Measurements from ENCODE around the gene CST5. TPM values are rescaled to one million over a fixed set of nuclear protein-coding genes. Genes with fewer than 3 reads are reported as not detected.

The CST5 gene
- total RNA-seq, 5 donors from 2014 or later (not counting 1 experiment from before 2014, with no cell fraction given), result not detected

DNA sequence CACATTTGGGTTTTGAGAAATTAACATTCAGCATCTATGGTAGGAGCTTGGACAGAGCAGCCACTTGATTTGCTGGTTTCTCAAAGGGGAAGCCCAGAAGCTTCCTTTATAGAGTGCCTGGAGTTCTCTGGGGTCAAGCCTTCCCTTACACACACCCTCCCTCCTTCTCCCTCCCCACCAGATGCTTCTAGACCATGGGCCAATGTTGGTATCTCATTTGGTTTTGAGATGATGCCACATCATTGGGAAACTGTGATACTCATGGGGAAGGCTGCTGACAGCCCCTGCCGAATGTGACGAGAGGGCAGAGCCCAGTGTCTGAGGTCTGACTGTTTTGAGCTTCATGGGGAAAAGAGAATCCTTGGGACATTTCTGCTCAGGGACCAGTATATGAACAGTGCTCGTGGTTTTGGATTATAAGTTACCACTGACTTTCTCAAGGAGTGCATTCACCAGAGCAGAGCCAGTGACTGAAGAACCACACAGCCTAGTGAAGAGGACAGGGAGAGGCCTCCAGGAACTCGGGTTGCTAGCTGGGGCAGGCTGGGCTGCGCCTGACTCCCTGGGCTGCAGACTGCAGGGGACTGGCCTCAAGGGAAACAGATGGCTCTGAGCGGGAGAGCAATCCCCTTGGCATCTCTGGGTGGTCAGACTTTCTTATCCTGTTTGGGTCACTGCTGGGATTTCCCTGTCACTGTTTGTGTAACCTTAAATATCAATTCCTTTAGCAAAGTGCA lies 46.4 kb upstream of the CST5 start:
- H3K4me3 Mint-ChIP-seq, result no peak overlapping the region
- no peaks in the 10 kb centered on the region for H3K9me3 ChIP-seq
- 91% methylated on average over 6 of the region's 6 CpGs for WGBS (ENCODE audit: insufficient coverage)
- no peaks in the 10 kb centered on the region for H3K27me3 ChIP-seq (replicated peaks in 1 of 2; ENCODE audit: control insufficient read depth in 2 of 2, extremely low read depth in 1 of 2, insufficient read depth in 2 of 2, low read length in 1 of 2)
- no peaks in the 10 kb centered on the region for H3K27me3 Mint-ChIP-seq
- no peak overlapping the region for H3K27ac Mint-ChIP-seq
- peaks cover 5 to 12% (median 10%) of the 10 kb centered on the region in 3 donors for H3K9me3 Mint-ChIP-seq
- ATAC-seq (replicated peaks in 1 of 4) (no peak), DNase-seq (no peak)
- H3K4me1 Mint-ChIP-seq, result peaks cover 29 to 57% (median 49%) of the 10 kb centered on the region in 3 donors
- CTCF ChIA-PET, result interaction anchor here in 1 of 2 donors (2.0 kb wide), 1 partner anchor 12 kb away, joined by 4 read pairs; no protein-coding TSS in a partner anchor
- H3K27ac ChIP-seq (ENCODE audit: low read length), result no peak overlapping the region
- H3K36me3 Mint-ChIP-seq, result peaks cover 3% of the 10 kb centered on the region
- H3K36me3 ChIP-seq (ENCODE audit: control insufficient read depth in 2 of 2, extremely low read depth in 1 of 2, insufficient read depth in 1 of 2, low read length in 1 of 2), result no peaks in the 10 kb centered on the region
- H3K4me1 ChIP-seq (ENCODE audit: control insufficient read depth in 1 of 2, extremely low read depth in 1 of 2, insufficient read depth in 2 of 2, low read length in 2 of 2), result peaks cover 11 to 65% of the 10 kb centered on the region in 2 experiments
- H3K4me3 ChIP-seq (ENCODE audit: control insufficient read depth in 1 of 2, extremely low read depth in 1 of 2, low read length in 1 of 2), result no peak overlapping the region
- POLR2A ChIA-PET, result no interaction called here

- ChIA-PET CTCF (interaction anchor here in 1 of 2 donors (0.6 kb wide), 1 partner anchor 861 kb away, joined by 3 read pairs; no protein-coding TSS in a partner anchor), POLR2A (no interaction called here)
- Mint-ChIP-seq H3K27ac (no peak overlapping the region), H3K36me3 (no peaks in the 10 kb centered on the region), H3K4me1 (peaks cover 41 to 66% (median 61%) of the 10 kb centered on the region in 3 donors), H3K27me3 (no peaks in the 10 kb centered on the region), H3K4me3 (no peak overlapping the region), H3K9me3 (peaks cover 0 to 1% (median under 1%) of the 10 kb centered on the region in 3 donors)
- Histone ChIP-seq H3K36me3 (ENCODE audit: control insufficient read depth in 2 of 2, extremely low read depth in 1 of 2, insufficient read depth in 1 of 2, low read length in 1 of 2) (no peaks in the 10 kb centered on the region), H3K4me3 (ENCODE audit: control insufficient read depth in 1 of 2, extremely low read depth in 1 of 2, low read length in 1 of 2) (no peak overlapping the region), H3K9me3 (no peaks in the 10 kb centered on the region), H3K4me1 (ENCODE audit: control insufficient read depth in 1 of 2, extremely low read depth in 1 of 2, insufficient read depth in 2 of 2, low read length in 2 of 2) (peaks cover 15 to 77% of the 10 kb centered on the region in 2 experiments), H3K27ac (ENCODE audit: low read length) (no peak overlapping the region), H3K27me3 (replicated peaks in 1 of 2; ENCODE audit: control insufficient read depth in 2 of 2, extremely low read depth in 1 of 2, insufficient read depth in 2 of 2, low read length in 1 of 2) (no peaks in the 10 kb centered on the region)
- ATAC-seq (replicated peaks in 1 of 4) (no peak), DNase-seq (no peak)
- WGBS (ENCODE audit: insufficient coverage), result 94% methylated on average over 2 of the region's 2 CpGs
These were observed 45.2 kb upstream of the CST5 start for GRCh38 chr20:23924751-23925150.

GRCh38 chr20:23923891-23924435 lies 44.4 kb upstream of the CST5 start:
- DNase-seq (no peak), ATAC-seq (replicated peaks in 1 of 4) (no peak)
- H3K4me3 Mint-ChIP-seq, result no peak overlapping the region
- H3K4me1 ChIP-seq (ENCODE audit: control insufficient read depth in 1 of 2, extremely low read depth in 1 of 2, insufficient read depth in 2 of 2, low read length in 2 of 2), result peaks cover 18 to 80% of the 10 kb centered on the region in 2 experiments
- H3K9me3 Mint-ChIP-seq, result no peaks in the 10 kb centered on the region
- 94% methylated on average over 2 of the region's 7 CpGs for WGBS (ENCODE audit: insufficient coverage)
- H3K27me3 Mint-ChIP-seq, result no peaks in the 10 kb centered on the region
- ChIA-PET CTCF (no interaction called here), POLR2A (no interaction called here)
- H3K27ac ChIP-seq (ENCODE audit: low read length), result no peak overlapping the region
- no peaks in the 10 kb centered on the region for H3K9me3 ChIP-seq
- H3K36me3 ChIP-seq (ENCODE audit: control insufficient read depth in 2 of 2, extremely low read depth in 1 of 2, insufficient read depth in 1 of 2, low read length in 1 of 2), result no peaks in the 10 kb centered on the region
- no peaks in the 10 kb centered on the region for H3K36me3 Mint-ChIP-seq
- H3K4me1 Mint-ChIP-seq, result peaks cover 41 to 65% (median 62%) of the 10 kb centered on the region in 3 donors
- no peaks in the 10 kb centered on the region for H3K27me3 ChIP-seq (replicated peaks in 1 of 2; ENCODE audit: control insufficient read depth in 2 of 2, extremely low read depth in 1 of 2, insufficient read depth in 2 of 2, low read length in 1 of 2)
- H3K4me3 ChIP-seq (ENCODE audit: control insufficient read depth in 1 of 2, extremely low read depth in 1 of 2, low read length in 1 of 2), result no peak overlapping the region
- no peak overlapping the region for H3K27ac Mint-ChIP-seq

DNA sequence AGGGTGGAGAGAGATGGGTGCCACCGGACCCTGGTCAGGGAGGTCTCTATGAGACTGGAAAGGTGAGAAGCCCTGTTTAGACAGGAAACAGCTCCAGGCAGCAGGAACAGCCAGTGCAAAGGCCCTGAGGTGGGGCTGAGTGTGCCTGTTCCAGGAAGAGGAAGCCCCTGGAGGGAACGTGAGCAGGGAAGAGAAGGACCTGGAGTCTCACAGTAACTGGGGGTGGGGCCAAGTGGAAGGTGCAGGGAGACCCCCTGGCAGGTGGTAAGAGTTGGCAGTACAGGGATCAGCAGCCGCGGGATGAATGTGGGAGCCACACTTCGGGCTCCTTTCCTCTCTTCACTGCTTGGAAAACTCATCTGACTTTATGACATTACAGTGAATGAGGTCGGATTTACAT lies 43.8 kb upstream of the CST5 start:
- no peak for DNase-seq
- Histone ChIP-seq H3K36me3 (ENCODE audit: control insufficient read depth in 2 of 2, extremely low read depth in 1 of 2, insufficient read depth in 1 of 2, low read length in 1 of 2) (no peaks in the 10 kb centered on the region), H3K27ac (ENCODE audit: low read length) (no peak overlapping the region), H3K4me3 (ENCODE audit: control insufficient read depth in 1 of 2, extremely low read depth in 1 of 2, low read length in 1 of 2) (no peak overlapping the region), H3K4me1 (ENCODE audit: control insufficient read depth in 1 of 2, extremely low read depth in 1 of 2, insufficient read depth in 2 of 2, low read length in 2 of 2) (peaks cover 15 to 79% of the 10 kb centered on the region in 2 experiments), H3K27me3 (replicated peaks in 1 of 2; ENCODE audit: control insufficient read depth in 2 of 2, extremely low read depth in 1 of 2, insufficient read depth in 2 of 2, low read length in 1 of 2) (no peaks in the 10 kb centered on the region), H3K9me3 (no peaks in the 10 kb centered on the region)
- Mint-ChIP-seq H3K9me3 (no peaks in the 10 kb centered on the region), H3K4me1 (peaks cover 34 to 62% (median 61%) of the 10 kb centered on the region in 3 donors), H3K27ac (no peak overlapping the region), H3K4me3 (no peak overlapping the region), H3K27me3 (no peaks in the 10 kb centered on the region), H3K36me3 (no peaks in the 10 kb centered on the region)
- ChIA-PET POLR2A (no interaction called here), CTCF (no interaction called here)
- no peak for ATAC-seq (replicated peaks in 1 of 4)
- 95% methylated on average over 5 of the region's 6 CpGs for WGBS (ENCODE audit: insufficient coverage)

- Mint-ChIP-seq H3K27me3 (no peaks in the 10 kb centered on the region), H3K4me1 (peaks cover 19 to 45% (median 40%) of the 10 kb centered on the region in 3 donors), H3K9me3 (no peaks in the 10 kb centered on the region), H3K4me3 (peak overlapping the region in 1 of 3 donors; percentile 58), H3K36me3 (no peaks in the 10 kb centered on the region), H3K27ac (peak overlapping the region; percentile 59 to 92)
- peak overlapping the region; percentile 76 for H3K27ac ChIP-seq (ENCODE audit: low read length)
- no peaks in the 10 kb centered on the region for H3K36me3 ChIP-seq (ENCODE audit: control insufficient read depth in 2 of 2, extremely low read depth in 1 of 2, insufficient read depth in 1 of 2, low read length in 1 of 2)
- ChIA-PET POLR2A (interaction anchor here in 1 of 2 donors (0.5 kb wide), 1 partner anchor 1485 kb away, joined by 4 read pairs; no protein-coding TSS in a partner anchor), CTCF (no interaction called here)
- ATAC-seq (replicated peaks in 1 of 4) (peak in 2 of 4 experiments; percentile 10 to 42), DNase-seq (no peak)
- peaks cover 10 to 52% of the 10 kb centered on the region in 2 experiments for H3K4me1 ChIP-seq (ENCODE audit: control insufficient read depth in 1 of 2, extremely low read depth in 1 of 2, insufficient read depth in 2 of 2, low read length in 2 of 2)
- H3K4me3 ChIP-seq (ENCODE audit: control insufficient read depth in 1 of 2, extremely low read depth in 1 of 2, low read length in 1 of 2), result no peak overlapping the region
- H3K9me3 ChIP-seq, result no peaks in the 10 kb centered on the region
- 33% methylated on average over 3 of the region's 5 CpGs for WGBS (ENCODE audit: insufficient coverage)
- no peaks in the 10 kb centered on the region for H3K27me3 ChIP-seq (replicated peaks in 1 of 2; ENCODE audit: control insufficient read depth in 2 of 2, extremely low read depth in 1 of 2, insufficient read depth in 2 of 2, low read length in 1 of 2)
These were observed 41.1 kb upstream of the CST5 start for GRCh38 chr20:23920408-23921325.

DNA sequence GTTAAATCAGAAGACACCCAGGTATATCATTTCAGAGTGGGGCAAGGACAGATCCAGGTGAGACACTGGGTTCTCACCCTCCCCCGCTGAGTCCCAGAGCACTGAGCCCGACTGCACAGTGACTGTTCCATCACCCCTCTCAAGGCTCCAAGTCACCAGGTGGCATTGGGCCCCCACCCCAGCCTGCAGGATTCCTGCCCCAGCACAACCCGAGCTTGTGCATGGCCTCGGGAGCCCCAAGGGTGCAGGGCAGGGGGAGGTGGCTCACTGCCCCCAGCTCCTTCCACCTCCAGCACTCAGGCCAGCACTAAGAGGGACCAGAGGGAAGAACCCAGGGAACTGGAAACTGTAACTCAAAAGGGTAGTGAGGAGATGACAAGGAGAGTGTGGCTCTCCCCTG lies 39.3 kb upstream of the CST5 start:
- Mint-ChIP-seq H3K4me1 (peaks cover 19 to 40% (median 34%) of the 10 kb centered on the region in 3 donors), H3K27ac (no peak overlapping the region)

More for the DNA sequence above, 39.3 kb upstream of the CST5 start:
- Histone ChIP-seq H3K9me3 (no peaks in the 10 kb centered on the region), H3K4me1 (ENCODE audit: control insufficient read depth in 1 of 2, extremely low read depth in 1 of 2, insufficient read depth in 2 of 2, low read length in 2 of 2) (peaks cover 10 to 42% of the 10 kb centered on the region in 2 experiments), H3K36me3 (ENCODE audit: control insufficient read depth in 2 of 2, extremely low read depth in 1 of 2, insufficient read depth in 1 of 2, low read length in 1 of 2) (no peaks in the 10 kb centered on the region), H3K4me3 (ENCODE audit: control insufficient read depth in 1 of 2, extremely low read depth in 1 of 2, low read length in 1 of 2) (no peak overlapping the region), H3K27ac (ENCODE audit: low read length) (no peak overlapping the region), H3K27me3 (replicated peaks in 1 of 2; ENCODE audit: control insufficient read depth in 2 of 2, extremely low read depth in 1 of 2, insufficient read depth in 2 of 2, low read length in 1 of 2) (no peaks in the 10 kb centered on the region)
- Mint-ChIP-seq H3K36me3 (no peaks in the 10 kb centered on the region), H3K9me3 (no peaks in the 10 kb centered on the region), H3K4me3 (no peak overlapping the region), H3K27me3 (peaks cover 0 to 1% of the 10 kb centered on the region in 2 donors)
- ChIA-PET CTCF (interaction anchor here in 1 of 2 donors (0.7 to 1.2 kb wide), 2 partner anchors 18 to 23 kb away, joined by 3 read pairs; no protein-coding TSS in a partner anchor), POLR2A (no interaction called here)
- 70% methylated on average over 2 of the region's 4 CpGs for WGBS (ENCODE audit: insufficient coverage)
- ATAC-seq (replicated peaks in 1 of 4) (no peak), DNase-seq (no peak)
